Nephron progenitor cell (in vitro differentiated cells): ENCODE results near the gene GFOD2.

Experiments used
- DNase-seq: peaks from one replicate; pipeline ENCODE4 v3.0.0; 2021
- H3K27ac Mint-ChIP-seq: 2 replicates; pipeline ENCODE4 v1.8.0; 2021; ENCODE audit warnings: mild to moderate bottlenecking, moderate library complexity, mixed read lengths
- H3K27me3 Mint-ChIP-seq: 2 replicates; pipeline ENCODE4 v1.8.0; 2021; ENCODE audit warnings: mild to moderate bottlenecking, low read depth, mixed read lengths; ENCODE audit not compliant: poor library complexity
- H3K36me3 Mint-ChIP-seq: 2 replicates; pipeline ENCODE4 v1.8.0; 2021; ENCODE audit warnings: low read depth, mixed read lengths
- H3K4me1 Mint-ChIP-seq: 2 replicates; pipeline ENCODE4 v1.8.0; 2021; ENCODE audit warnings: mixed read lengths
- H3K4me3 Mint-ChIP-seq: 2 replicates; pipeline ENCODE4 v1.8.0; 2021; ENCODE audit warnings: mild to moderate bottlenecking, moderate library complexity, mixed read lengths
- H3K9me3 Mint-ChIP-seq: 2 replicates; pipeline ENCODE4 v1.8.0; 2021; ENCODE audit warnings: mild to moderate bottlenecking, moderate library complexity, mixed read lengths
- TF ChIP-seq, protein P1 (sequence below): fragments of 200-600 bp; sonication (generic); IDR thresholded peaks from 2 replicates; pipeline ENCODE4 v1.5.0; 2021; ENCODE audit warnings: antibody characterized with exemption

Gene GFOD2

GRCh38 chr16:67762385-67762784 is 43.3 kb upstream of the GFOD2 start:
- TF ChIP-seq, protein P1, sequence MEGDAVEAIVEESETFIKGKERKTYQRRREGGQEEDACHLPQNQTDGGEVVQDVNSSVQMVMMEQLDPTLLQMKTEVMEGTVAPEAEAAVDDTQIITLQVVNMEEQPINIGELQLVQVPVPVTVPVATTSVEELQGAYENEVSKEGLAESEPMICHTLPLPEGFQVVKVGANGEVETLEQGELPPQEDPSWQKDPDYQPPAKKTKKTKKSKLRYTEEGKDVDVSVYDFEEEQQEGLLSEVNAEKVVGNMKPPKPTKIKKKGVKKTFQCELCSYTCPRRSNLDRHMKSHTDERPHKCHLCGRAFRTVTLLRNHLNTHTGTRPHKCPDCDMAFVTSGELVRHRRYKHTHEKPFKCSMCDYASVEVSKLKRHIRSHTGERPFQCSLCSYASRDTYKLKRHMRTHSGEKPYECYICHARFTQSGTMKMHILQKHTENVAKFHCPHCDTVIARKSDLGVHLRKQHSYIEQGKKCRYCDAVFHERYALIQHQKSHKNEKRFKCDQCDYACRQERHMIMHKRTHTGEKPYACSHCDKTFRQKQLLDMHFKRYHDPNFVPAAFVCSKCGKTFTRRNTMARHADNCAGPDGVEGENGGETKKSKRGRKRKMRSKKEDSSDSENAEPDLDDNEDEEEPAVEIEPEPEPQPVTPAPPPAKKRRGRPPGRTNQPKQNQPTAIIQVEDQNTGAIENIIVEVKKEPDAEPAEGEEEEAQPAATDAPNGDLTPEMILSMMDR = no peak
- H3K27me3 Mint-ChIP-seq = no peaks in the 10 kb centered on the region
- H3K27ac Mint-ChIP-seq = peak overlapping the region; percentile 91
- H3K36me3 Mint-ChIP-seq = peaks cover 31% of the 10 kb centered on the region
- no peak overlapping the region for H3K4me3 Mint-ChIP-seq
- no peaks in the 10 kb centered on the region for H3K9me3 Mint-ChIP-seq
- peaks cover 21% of the 10 kb centered on the region for H3K4me1 Mint-ChIP-seq
- DNase-seq = no peak

DNA sequence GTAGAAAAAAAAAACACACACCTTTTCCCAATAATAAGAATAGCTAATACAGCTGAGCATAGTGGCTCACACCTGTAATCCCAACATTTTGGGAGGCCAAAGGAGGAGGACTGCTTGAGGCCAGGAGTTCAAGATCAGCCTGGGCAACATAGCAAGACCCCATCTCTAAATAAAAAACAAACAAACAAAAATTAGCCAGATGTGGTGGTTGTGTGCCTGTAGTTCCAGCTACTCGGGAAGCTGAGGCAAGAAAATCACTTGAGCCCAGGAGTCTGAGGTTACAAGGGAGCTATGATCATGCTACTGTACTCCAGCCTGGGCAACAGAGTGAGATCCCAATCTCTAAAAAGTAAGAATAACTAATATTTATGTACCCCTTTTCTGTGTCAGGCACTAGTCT is 42.8 kb upstream of the GFOD2 start:
- no peak overlapping the region for H3K4me3 Mint-ChIP-seq
- H3K9me3 Mint-ChIP-seq = no peaks in the 10 kb centered on the region
- H3K27me3 Mint-ChIP-seq = no peaks in the 10 kb centered on the region
- no peak overlapping the region for H3K27ac Mint-ChIP-seq
- H3K36me3 Mint-ChIP-seq = peaks cover 27% of the 10 kb centered on the region
- H3K4me1 Mint-ChIP-seq = peaks cover 18% of the 10 kb centered on the region
- DNase-seq = no peak
- TF ChIP-seq, protein P1 = no peak

DNA sequence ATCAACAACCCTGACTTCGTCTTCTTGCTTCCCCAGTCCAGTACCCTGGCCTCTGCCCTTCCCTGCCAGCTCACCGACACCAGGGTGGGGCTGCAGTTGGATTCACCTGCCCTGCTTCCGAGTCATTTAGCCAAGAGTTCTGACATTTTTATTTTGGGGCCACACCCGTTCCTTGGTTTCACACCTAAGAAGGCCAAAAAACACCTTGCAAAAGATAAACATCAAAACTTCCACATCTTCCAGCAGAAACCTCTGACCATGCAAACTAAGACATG is 41.8 kb upstream of the GFOD2 start:
- no peak for DNase-seq
- Mint-ChIP-seq H3K27ac (peak overlapping the region; percentile 85), H3K9me3 (no peaks in the 10 kb centered on the region), H3K36me3 (peaks cover 17% of the 10 kb centered on the region), H3K27me3 (no peaks in the 10 kb centered on the region), H3K4me3 (no peak overlapping the region), H3K4me1 (peaks cover 7% of the 10 kb centered on the region)
- TF ChIP-seq, protein P1 = no peak

GRCh38 chr16:67760206-67760955 is 41.3 kb upstream of the GFOD2 start:
- Mint-ChIP-seq H3K36me3 (peaks cover 15% of the 10 kb centered on the region), H3K9me3 (no peaks in the 10 kb centered on the region), H3K27ac (peak overlapping the region; percentile 85), H3K27me3 (no peaks in the 10 kb centered on the region), H3K4me1 (peaks cover 5% of the 10 kb centered on the region), H3K4me3 (no peak overlapping the region)
- TF ChIP-seq, protein P1 = no peak
- no peak for DNase-seq

GRCh38 chr16:67758966-67759365 is 39.9 kb upstream of the GFOD2 start:
- H3K27ac Mint-ChIP-seq = peak overlapping the region; percentile 58
- H3K27me3 Mint-ChIP-seq = no peaks in the 10 kb centered on the region
- no peak for DNase-seq
- H3K9me3 Mint-ChIP-seq = no peaks in the 10 kb centered on the region
- TF ChIP-seq, protein P1 = no peak
- H3K4me3 Mint-ChIP-seq = no peak overlapping the region
- peaks cover 15% of the 10 kb centered on the region for H3K36me3 Mint-ChIP-seq
- H3K4me1 Mint-ChIP-seq = peaks cover 5% of the 10 kb centered on the region

GRCh38 chr16:67758006-67758405 is 38.9 kb upstream of the GFOD2 start:
- peaks cover 17% of the 10 kb centered on the region for H3K36me3 Mint-ChIP-seq
- no peak for DNase-seq
- no peak overlapping the region for H3K27ac Mint-ChIP-seq
- TF ChIP-seq, protein P1 = no peak
- no peaks in the 10 kb centered on the region for H3K27me3 Mint-ChIP-seq
- no peak overlapping the region for H3K4me3 Mint-ChIP-seq
- peaks cover 3% of the 10 kb centered on the region for H3K4me1 Mint-ChIP-seq
- no peaks in the 10 kb centered on the region for H3K9me3 Mint-ChIP-seq
